PC-3 (cell line): ENCODE results near the gene FAHD1. TPM values are rescaled to one million over a fixed set of nuclear protein-coding genes. Genes with fewer than 3 reads are reported as not detected.

Experiments used
- ATAC-seq: fragments of 200-7000 bp; cut with Tn5 transposase; 2 replicates; pipeline ENCODE4 v1.9.1; 2020; ENCODE audit warnings: mild to moderate bottlenecking, moderate library complexity
- BruUV-seq: library from RNA; stranded (reverse); fragments of 400-500 nt; replicated peaks from 2 replicates; lab custom pipeline; 2021; lab: Mats Ljungman, UMichigan
- CTCF ChIA-PET: fragments of 300-600 bp; sonication (Branson Sonifier 250); formaldehyde crosslinking; loops from one replicate; lab custom pipeline; 2022; ENCODE audit warnings: antibody characterized with exemption; lab: Charles Lee
- POLR2A ChIA-PET: fragments of 300-600 bp; sonication (Branson Sonifier 250); formaldehyde crosslinking; loops from one replicate; lab custom pipeline; 2022; ENCODE audit warnings: antibody characterized with exemption; ENCODE audit not compliant: unreplicated experiment; lab: Charles Lee
- DNase-seq: peaks from one replicate; pipeline ENCODE4 v3.0.0-alpha.2; 2015
- H2AFZ ChIP-seq: fragments of 300-600 bp; sonication (generic); 2 replicates; pipeline ENCODE4 v1.6.0; 2016; ENCODE audit warnings: antibody characterized with exemption, low read length
- H3F3A ChIP-seq: fragments of 300-600 bp; sonication (generic); one replicate; pipeline ENCODE4 v1.6.0; 2017; ENCODE audit warnings: antibody characterized with exemption, low read length, control low read depth, mild to moderate bottlenecking; ENCODE audit not compliant: unreplicated experiment
- H3K27ac ChIP-seq: fragments of 300-600 bp; sonication (generic); 2 replicates; pipeline ENCODE4 v1.5.1; 2016; ENCODE audit warnings: mild to moderate bottlenecking, low read length
- H3K27me3 ChIP-seq: fragments of 300-600 bp; sonication (generic); 2 replicates; pipeline ENCODE4 v1.6.1; 2016; ENCODE audit warnings: low read length, mixed read lengths
- H3K36me3 ChIP-seq: fragments of 300-600 bp; sonication (generic); 2 replicates; pipeline ENCODE4 v1.6.1; 2016; ENCODE audit warnings: low read depth, mixed run types, low read length, mixed read lengths
- H3K4me1 ChIP-seq: fragments of 300-600 bp; sonication (generic); 2 replicates; pipeline ENCODE4 v1.5.1; 2016; ENCODE audit warnings: low read length; ENCODE audit not compliant: insufficient read depth
- H3K4me2 ChIP-seq: fragments of 300-600 bp; sonication (generic); 2 replicates; pipeline ENCODE4 v1.6.0; 2016; ENCODE audit warnings: low read length
- H3K4me3 ChIP-seq: fragments of 300-600 bp; sonication (generic); 2 replicates; pipeline ENCODE4 v1.5.1; 2016; ENCODE audit warnings: mild to moderate bottlenecking, low read length, mixed read lengths
- H3K79me2 ChIP-seq: fragments of 300-600 bp; sonication (generic); 2 replicates; pipeline ENCODE4 v1.6.1; 2017; ENCODE audit warnings: low read length, mixed read lengths
- H3K9ac ChIP-seq: fragments of 300-600 bp; sonication (generic); 2 replicates; pipeline ENCODE4 v1.6.0; 2016; ENCODE audit warnings: mild to moderate bottlenecking, low read length
- H3K9me2 ChIP-seq: fragments of 300-600 bp; sonication (generic); replicated peaks from 2 replicates; pipeline ENCODE4 v1.6.1; 2016; ENCODE audit warnings: mixed run types, low read length, mixed read lengths
- H3K9me3 ChIP-seq: fragments of 300-600 bp; sonication (generic); 2 replicates; pipeline ENCODE4 v1.6.1; 2016; ENCODE audit warnings: low read length, mixed read lengths
- H4K20me1 ChIP-seq: fragments of 300-600 bp; sonication (generic); 2 replicates; pipeline ENCODE4 v1.6.1; 2016; ENCODE audit warnings: low read length, mixed read lengths
- EZH2 ChIP-seq: fragments of 300-600 bp; sonication (generic); IDR thresholded peaks from one replicate; pipeline ENCODE4 v1.6.1; 2017; ENCODE audit warnings: antibody characterized with exemption, mild to moderate bottlenecking, low read length; ENCODE audit not compliant: unreplicated experiment
- EZH2phosphoT487 ChIP-seq: fragments of 300-600 bp; sonication (generic); IDR thresholded peaks from 2 replicates; pipeline ENCODE4 v1.6.1; 2018; ENCODE audit warnings: mild to moderate bottlenecking, antibody characterized with exemption, low read length, borderline replicate concordance
- intact Hi-C: fragments of 100-400 bp; cut with micrococcal nuclease; formaldehyde crosslinking; loops from 2 replicates; pipeline ENCODE4 v1.9.0; 2023
- total RNA-seq: library from RNA; depleted of rRNA; stranded (reverse); fragments of >200 nt; gene quantifications from 2 replicates; pipeline ENCODE4 v1.2.3, GENCODE V29; 2014
- TF ChIP-seq, protein P1 (sequence below): fragments of 300-600 bp; sonication (generic); conservative IDR thresholded peaks from 2 replicates; pipeline ENCODE4 v1.5.1; 2017; ENCODE audit warnings: antibody characterized with exemption, low read depth, mild to moderate bottlenecking, low read length

The FAHD1 gene
- total RNA-seq, 1 experiment from 2014 or later, result 37.5 TPM

DNA sequence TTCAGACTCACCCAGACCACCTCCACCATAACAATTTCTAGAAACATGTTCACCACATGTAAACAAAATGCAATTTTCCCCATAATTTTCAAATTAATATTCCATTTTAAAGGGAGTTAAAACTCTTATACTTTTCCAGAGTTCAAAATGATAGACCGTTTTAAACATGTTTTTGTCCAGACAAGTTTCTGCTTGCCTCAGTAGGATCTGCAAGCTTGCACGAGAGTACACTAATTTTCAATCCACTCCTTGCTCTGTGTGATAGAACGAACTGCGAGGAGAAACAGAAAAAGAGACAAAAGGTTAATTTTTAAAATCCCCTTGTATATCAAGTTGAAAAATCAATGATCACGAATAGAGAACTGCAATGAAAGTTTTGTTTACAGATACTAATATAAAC is 7.1 kb downstream of the FAHD1 start:
- Histone ChIP-seq H3F3A (no peaks in the 10 kb centered on the region), H3K4me1 (peaks cover 6% of the 10 kb centered on the region), H3K4me2 (no peak overlapping the region), H3K36me3 (no peaks in the 10 kb centered on the region), H3K4me3 (no peak overlapping the region), H2AFZ (no peak overlapping the region), H3K27me3 (no peaks in the 10 kb centered on the region), H3K27ac (no peak overlapping the region), H3K9ac (no peak overlapping the region), H3K9me2 (no peaks in the 10 kb centered on the region), H4K20me1 (peaks cover 7% of the 10 kb centered on the region; the same call in 1 of the 2 replicates), H3K9me3 (no peaks in the 10 kb centered on the region), H3K79me2 (peaks cover 20% of the 10 kb centered on the region)
- BruUV-seq, result no TSS peak
- ChIA-PET CTCF (no interaction called here), POLR2A (no interaction called here)
- intact Hi-C loops, result no loop called here
- ATAC-seq (no peak), DNase-seq (no peak)
- TF ChIP-seq EZH2, result no peak
- TF ChIP-seq EZH2phosphoT487, result no peak

DNA sequence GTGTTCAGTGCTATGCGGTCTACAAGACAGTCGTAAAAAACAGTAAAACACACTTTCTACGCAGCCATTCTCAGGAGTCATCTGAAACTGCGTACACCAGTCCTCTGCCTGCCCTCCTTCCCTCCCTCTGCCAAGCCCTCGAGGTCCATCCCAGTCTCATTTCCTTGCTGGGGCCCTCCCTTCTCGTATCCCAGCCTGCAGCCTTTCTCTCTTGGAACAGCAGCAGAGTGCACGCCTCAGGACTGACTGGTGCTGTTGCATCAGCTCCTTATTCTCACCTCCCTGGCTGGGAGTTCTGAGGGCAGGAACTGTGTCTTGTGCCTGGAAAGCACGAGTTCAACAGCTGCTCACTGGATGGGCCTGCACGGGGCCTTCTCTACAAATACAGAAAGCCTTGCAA is 12.5 kb downstream of the FAHD1 start:
- TF ChIP-seq EZH2 (no peak), EZH2phosphoT487 (no peak)
- TF ChIP-seq, protein P1, sequence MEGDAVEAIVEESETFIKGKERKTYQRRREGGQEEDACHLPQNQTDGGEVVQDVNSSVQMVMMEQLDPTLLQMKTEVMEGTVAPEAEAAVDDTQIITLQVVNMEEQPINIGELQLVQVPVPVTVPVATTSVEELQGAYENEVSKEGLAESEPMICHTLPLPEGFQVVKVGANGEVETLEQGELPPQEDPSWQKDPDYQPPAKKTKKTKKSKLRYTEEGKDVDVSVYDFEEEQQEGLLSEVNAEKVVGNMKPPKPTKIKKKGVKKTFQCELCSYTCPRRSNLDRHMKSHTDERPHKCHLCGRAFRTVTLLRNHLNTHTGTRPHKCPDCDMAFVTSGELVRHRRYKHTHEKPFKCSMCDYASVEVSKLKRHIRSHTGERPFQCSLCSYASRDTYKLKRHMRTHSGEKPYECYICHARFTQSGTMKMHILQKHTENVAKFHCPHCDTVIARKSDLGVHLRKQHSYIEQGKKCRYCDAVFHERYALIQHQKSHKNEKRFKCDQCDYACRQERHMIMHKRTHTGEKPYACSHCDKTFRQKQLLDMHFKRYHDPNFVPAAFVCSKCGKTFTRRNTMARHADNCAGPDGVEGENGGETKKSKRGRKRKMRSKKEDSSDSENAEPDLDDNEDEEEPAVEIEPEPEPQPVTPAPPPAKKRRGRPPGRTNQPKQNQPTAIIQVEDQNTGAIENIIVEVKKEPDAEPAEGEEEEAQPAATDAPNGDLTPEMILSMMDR, result no peak
- ChIA-PET POLR2A (no interaction called here), CTCF (no interaction called here)
- Histone ChIP-seq H3K4me1 (no peaks in the 10 kb centered on the region), H3K9me3 (no peaks in the 10 kb centered on the region), H3K36me3 (no peaks in the 10 kb centered on the region), H3K9ac (no peak overlapping the region), H3F3A (no peaks in the 10 kb centered on the region), H3K4me3 (no peak overlapping the region), H4K20me1 (no peaks in the 10 kb centered on the region), H3K9me2 (no peaks in the 10 kb centered on the region), H3K27ac (0 out of 2 replicates have a peak overlapping the region, but pooled peaks have one; percentile 12), H2AFZ (no peak overlapping the region), H3K4me2 (no peak overlapping the region), H3K79me2 (no peaks in the 10 kb centered on the region), H3K27me3 (no peaks in the 10 kb centered on the region)
- intact Hi-C loops, result no loop called here
- peak; percentile 59 for ATAC-seq
- no TSS peak for BruUV-seq
- no peak for DNase-seq

DNA sequence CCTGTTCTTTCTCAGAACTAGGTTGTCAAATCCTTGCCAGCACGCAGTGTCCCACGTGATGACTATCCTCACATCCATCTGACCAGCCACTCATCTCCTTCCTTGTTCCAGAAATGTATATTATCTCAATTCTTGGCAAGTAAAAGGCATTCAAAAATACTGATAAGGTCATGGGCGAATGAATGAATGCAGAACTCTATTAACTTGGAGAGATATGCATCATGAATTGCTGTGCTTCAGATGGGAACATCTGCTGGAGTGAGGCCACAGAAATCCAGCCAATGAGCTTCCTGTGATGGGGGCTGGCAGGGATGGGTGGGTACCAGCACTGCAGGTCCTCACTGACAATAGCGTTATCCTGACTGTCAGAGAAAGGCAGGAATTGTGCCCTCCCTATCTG is 19.0 kb downstream of the FAHD1 start:
- Histone ChIP-seq H3F3A (no peaks in the 10 kb centered on the region), H3K36me3 (no peaks in the 10 kb centered on the region), H3K4me2 (no peak overlapping the region), H3K4me3 (no peak overlapping the region), H3K9ac (no peak overlapping the region), H3K4me1 (no peaks in the 10 kb centered on the region), H3K9me3 (no peaks in the 10 kb centered on the region), H3K9me2 (no peaks in the 10 kb centered on the region), H3K79me2 (no peaks in the 10 kb centered on the region), H3K27ac (no peak overlapping the region), H4K20me1 (no peaks in the 10 kb centered on the region), H3K27me3 (no peaks in the 10 kb centered on the region), H2AFZ (no peak overlapping the region)
- ChIA-PET POLR2A (no interaction called here), CTCF (no interaction called here)
- ATAC-seq (no peak), DNase-seq (no peak)
- no peak for TF ChIP-seq EZH2phosphoT487
- intact Hi-C loops, result no loop called here
- BruUV-seq, result no TSS peak

DNA sequence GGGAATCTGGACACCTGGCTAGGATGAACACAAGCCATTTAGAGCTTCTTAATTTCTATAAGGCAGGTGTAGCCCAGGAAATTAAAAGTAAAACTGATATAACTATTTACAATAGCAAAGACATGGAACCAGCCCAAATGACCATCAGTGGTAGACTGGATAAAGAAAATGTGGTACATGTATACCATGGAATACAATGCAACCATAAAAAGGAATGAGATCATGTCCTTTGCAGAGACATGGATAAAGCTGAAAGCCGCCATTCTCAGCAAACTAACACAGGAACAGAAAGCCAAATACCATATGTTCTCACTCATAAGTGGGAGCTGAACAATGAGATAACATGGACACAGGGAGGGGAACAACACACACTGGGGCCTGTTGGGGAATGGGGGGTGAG is 19.4 kb downstream of the FAHD1 start:
- Histone ChIP-seq H3K9ac (no peak overlapping the region), H2AFZ (no peak overlapping the region), H3K27me3 (no peaks in the 10 kb centered on the region), H3K9me2 (no peaks in the 10 kb centered on the region), H3K4me3 (no peak overlapping the region), H3K79me2 (no peaks in the 10 kb centered on the region), H3K27ac (no peak overlapping the region), H4K20me1 (no peaks in the 10 kb centered on the region), H3K4me2 (no peak overlapping the region), H3K4me1 (no peaks in the 10 kb centered on the region), H3K9me3 (no peaks in the 10 kb centered on the region), H3K36me3 (no peaks in the 10 kb centered on the region), H3F3A (no peaks in the 10 kb centered on the region)
- no TSS peak for BruUV-seq
- POLR2A ChIA-PET, result no interaction called here
- no peak for TF ChIP-seq EZH2phosphoT487
- no peak for TF ChIP-seq EZH2
- TF ChIP-seq, protein P1, result no peak
- no peak for DNase-seq
- ATAC-seq, result no peak
- CTCF ChIA-PET, result no interaction called here
- intact Hi-C loops, result no loop called here
